Measurements from ENCODE around the gene AKAP8. TPM values are rescaled to one million over a fixed set of nuclear protein-coding genes. Genes with fewer than 3 reads are reported as not detected.

Gene AKAP8
- polyA plus RNA-seq, 1 donor (not counting 4 experiments of a cell fraction or from before 2014, with no cell fraction given), result 18.1 TPM

DNA sequence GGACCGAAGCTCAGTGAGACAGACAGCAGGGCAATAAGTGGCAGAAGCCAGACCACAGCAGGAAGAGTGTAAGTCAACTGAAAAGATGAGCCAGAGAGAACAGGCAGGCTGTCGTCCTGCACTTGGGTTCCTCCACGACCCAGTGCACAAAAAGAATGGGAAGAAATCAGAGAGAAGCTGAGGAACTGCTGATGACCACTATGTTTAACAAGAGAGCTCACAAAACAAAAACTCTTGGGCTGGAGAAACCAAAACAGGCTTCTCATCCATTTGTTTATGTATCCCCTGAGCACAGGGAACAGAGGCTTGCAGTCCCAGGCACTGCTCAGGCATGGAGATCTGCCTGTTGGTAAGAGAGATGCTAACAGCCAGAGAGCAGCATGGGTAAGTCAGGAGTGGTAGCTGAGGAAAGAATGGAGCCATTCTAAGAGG lies 25.2 kb upstream of the AKAP8 start:
- Histone ChIP-seq H2AFZ (ENCODE audit: control insufficient read depth, low read length) (no peak overlapping the region), H4K20me1 (ENCODE audit: control insufficient read depth, extremely low read depth, insufficient read depth, low read length) (peaks cover 7% of the 10 kb centered on the region), H3K4me2 (ENCODE audit: control insufficient read depth, extremely low read depth, insufficient read depth, low read depth, low read length) (no peak overlapping the region), H3K27ac (ENCODE audit: control insufficient read depth, insufficient read depth, low read length) (no peak overlapping the region), H3K9me3 (ENCODE audit: control insufficient read depth, low read depth, low read length) (no peaks in the 10 kb centered on the region), H3K27me3 (ENCODE audit: control insufficient read depth, extremely low read depth, insufficient read depth, low read length) (no peaks in the 10 kb centered on the region), H3K9me1 (ENCODE audit: control insufficient read depth, extremely low read depth, insufficient read depth, low read length) (no peaks in the 10 kb centered on the region), H3K4me1 (ENCODE audit: control insufficient read depth, extremely low read depth, insufficient read depth, low read length) (peaks cover 7% of the 10 kb centered on the region), H3K36me3 (ENCODE audit: control insufficient read depth in 2 of 2, extremely low read depth in 1 of 2, insufficient read depth in 2 of 2, low read length in 2 of 2) (peaks cover 33 to 36% of the 10 kb centered on the region in 2 experiments), H3K9ac (ENCODE audit: control insufficient read depth, extremely low read depth, insufficient read depth, low read length) (no peak overlapping the region), H3K4me3 (ENCODE audit: control insufficient read depth in 2 of 3, extremely low read depth in 1 of 3, insufficient read depth in 2 of 3, low read depth in 1 of 3, low read length in 3 of 3) (no peak overlapping the region), H3K79me2 (ENCODE audit: control insufficient read depth, insufficient read depth, low read length) (peaks cover 86% of the 10 kb centered on the region)
- TF ChIP-seq, protein P1, sequence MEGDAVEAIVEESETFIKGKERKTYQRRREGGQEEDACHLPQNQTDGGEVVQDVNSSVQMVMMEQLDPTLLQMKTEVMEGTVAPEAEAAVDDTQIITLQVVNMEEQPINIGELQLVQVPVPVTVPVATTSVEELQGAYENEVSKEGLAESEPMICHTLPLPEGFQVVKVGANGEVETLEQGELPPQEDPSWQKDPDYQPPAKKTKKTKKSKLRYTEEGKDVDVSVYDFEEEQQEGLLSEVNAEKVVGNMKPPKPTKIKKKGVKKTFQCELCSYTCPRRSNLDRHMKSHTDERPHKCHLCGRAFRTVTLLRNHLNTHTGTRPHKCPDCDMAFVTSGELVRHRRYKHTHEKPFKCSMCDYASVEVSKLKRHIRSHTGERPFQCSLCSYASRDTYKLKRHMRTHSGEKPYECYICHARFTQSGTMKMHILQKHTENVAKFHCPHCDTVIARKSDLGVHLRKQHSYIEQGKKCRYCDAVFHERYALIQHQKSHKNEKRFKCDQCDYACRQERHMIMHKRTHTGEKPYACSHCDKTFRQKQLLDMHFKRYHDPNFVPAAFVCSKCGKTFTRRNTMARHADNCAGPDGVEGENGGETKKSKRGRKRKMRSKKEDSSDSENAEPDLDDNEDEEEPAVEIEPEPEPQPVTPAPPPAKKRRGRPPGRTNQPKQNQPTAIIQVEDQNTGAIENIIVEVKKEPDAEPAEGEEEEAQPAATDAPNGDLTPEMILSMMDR (optimal IDR thresholded peaks at IDR 0.05 in 1 of 3, IDR thresholded peaks at IDR 0.05 in 1 of 3, conservative IDR thresholded peaks at IDR 0.05 in 1 of 3; ENCODE audit: extremely low read depth in 1 of 3, insufficient read depth in 2 of 3, low read length in 3 of 3), result no peak
- TF ChIP-seq EZH2 (IDR thresholded peaks at IDR 0.05; ENCODE audit: low read length), result no peak
- no peak for DNase-seq (ENCODE audit: low read depth, low spot score)
- FAIRE-seq, result no peak
- dilution Hi-C loops (cut with MboI; ENCODE audit: extremely low pct_ligation_motif_present, low sequenced_read_pairs), result no loop called here

GRCh38 chr19:15404097-15404779 lies 24.7 kb upstream of the AKAP8 start:
- H3K36me3 ChIP-seq (ENCODE audit: control insufficient read depth in 2 of 2, extremely low read depth in 1 of 2, insufficient read depth in 2 of 2, low read length in 2 of 2), result peaks cover 34 to 39% of the 10 kb centered on the region in 2 experiments
- peaks cover 80% of the 10 kb centered on the region for H3K79me2 ChIP-seq (ENCODE audit: control insufficient read depth, insufficient read depth, low read length)
- no peak overlapping the region for H3K4me2 ChIP-seq (ENCODE audit: control insufficient read depth, extremely low read depth, insufficient read depth, low read depth, low read length)
- H2AFZ ChIP-seq (ENCODE audit: control insufficient read depth, low read length), result no peak overlapping the region
- H3K27ac ChIP-seq (ENCODE audit: control insufficient read depth, insufficient read depth, low read length), result no peak overlapping the region
- DNase-seq (ENCODE audit: low read depth, low spot score) (no peak), FAIRE-seq (no peak)
- no peaks in the 10 kb centered on the region for H3K9me1 ChIP-seq (ENCODE audit: control insufficient read depth, extremely low read depth, insufficient read depth, low read length)
- H4K20me1 ChIP-seq (ENCODE audit: control insufficient read depth, extremely low read depth, insufficient read depth, low read length), result peaks cover 7% of the 10 kb centered on the region
- H3K4me3 ChIP-seq (ENCODE audit: control insufficient read depth in 2 of 3, extremely low read depth in 1 of 3, insufficient read depth in 2 of 3, low read depth in 1 of 3, low read length in 3 of 3), result no peak overlapping the region
- dilution Hi-C loops (cut with MboI; ENCODE audit: extremely low pct_ligation_motif_present, low sequenced_read_pairs), result no loop called here
- H3K9me3 ChIP-seq (ENCODE audit: control insufficient read depth, low read depth, low read length), result no peaks in the 10 kb centered on the region
- H3K27me3 ChIP-seq (ENCODE audit: control insufficient read depth, extremely low read depth, insufficient read depth, low read length), result no peaks in the 10 kb centered on the region
- H3K4me1 ChIP-seq (ENCODE audit: control insufficient read depth, extremely low read depth, insufficient read depth, low read length), result peaks cover 7% of the 10 kb centered on the region
- TF ChIP-seq, protein P1 (optimal IDR thresholded peaks at IDR 0.05 in 1 of 3, IDR thresholded peaks at IDR 0.05 in 1 of 3, conservative IDR thresholded peaks at IDR 0.05 in 1 of 3; ENCODE audit: extremely low read depth in 1 of 3, insufficient read depth in 2 of 3, low read length in 3 of 3), result no peak
- TF ChIP-seq EZH2 (IDR thresholded peaks at IDR 0.05; ENCODE audit: low read length), result no peak
- no peak overlapping the region for H3K9ac ChIP-seq (ENCODE audit: control insufficient read depth, extremely low read depth, insufficient read depth, low read length)

Measured in keratinocyte (primary cell).